Prostate gland (tissue), 1 donor: ENCODE measurements around the gene SCGB1D1.

Experiments
- POLR2A ChIP-seq: fragments of 450-650 bp; IDR thresholded peaks from one replicate; pipeline ENCODE4 v1.6.1; 2016; ENCODE audit warnings: antibody characterized with exemption, mild to moderate bottlenecking
- POLR2AphosphoS5 ChIP-seq: sonication (generic); formaldehyde crosslinking; IDR thresholded peaks from one replicate; pipeline ENCODE4 v1.6.1; 2017; ENCODE audit warnings: antibody characterized with exemption

DNA sequence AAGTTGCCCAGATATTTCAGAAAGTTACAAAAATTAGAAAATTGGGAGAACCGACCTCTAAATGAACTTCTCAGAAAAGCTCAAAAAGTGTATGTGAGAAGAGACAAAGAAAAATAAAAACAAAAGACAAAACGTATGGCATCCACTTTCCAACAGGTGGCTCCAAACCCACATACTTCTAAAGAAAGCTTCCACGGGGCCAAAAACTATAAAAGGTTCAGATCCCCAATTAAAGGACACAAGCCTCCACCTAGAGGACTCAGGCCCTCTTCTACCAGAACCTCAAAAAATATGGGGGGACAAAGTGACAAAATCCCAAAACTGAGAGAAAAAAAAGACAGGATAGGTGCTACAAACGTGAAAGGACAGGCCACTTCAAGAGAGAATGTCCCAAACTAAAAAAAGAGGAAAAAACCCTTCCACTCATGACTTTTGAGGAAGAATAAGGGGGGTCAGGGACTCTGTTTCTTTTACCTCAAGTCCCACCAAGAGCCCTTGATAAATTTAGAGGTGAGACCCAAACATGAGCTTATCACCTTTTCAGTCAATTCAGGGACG, 27.3 kb downstream of the SCGB1D1 start:
- TF ChIP-seq POLR2AphosphoS5 (no peak), POLR2A (no peak)
